Activated CD8-positive, alpha-beta memory T cell treated with anti-CD3 and anti-CD28 coated beads, Interleukin-2, amount 50 U/mL, for 24 hours (primary cell): Measurements from ENCODE around the gene ITPR1.

ENCODE experiments used
- DNase-seq: peaks from one replicate; pipeline ENCODE4 v3.0.0-alpha.2; 2020; ENCODE audit errors: extremely low read depth

Gene ITPR1

GRCh38 chr3:4643904-4644547 is 150.9 kb downstream of the ITPR1 start:
- no peak for DNase-seq

GRCh38 chr3:4644951-4645350 is 151.8 kb downstream of the ITPR1 start:
- DNase-seq: no peak

- DNase-seq: no peak
Observed at GRCh38 chr3:4645468-4645867, 152.3 kb downstream of the ITPR1 start.

- DNase-seq: no peak
Observed at GRCh38 chr3:4647411-4647810, 154.3 kb downstream of the ITPR1 start.

- DNase-seq: no peak
Observed at GRCh38 chr3:4655145-4656045, 162.2 kb downstream of the ITPR1 start.

GRCh38 chr3:4656059-4656458 is 162.9 kb downstream of the ITPR1 start:
- no peak for DNase-seq

- DNase-seq: no peak
Observed at GRCh38 chr3:4656626-4657328, 163.6 kb downstream of the ITPR1 start.

- no peak for DNase-seq
Observed at GRCh38 chr3:4660936-4661335, 167.8 kb downstream of the ITPR1 start.

- DNase-seq: no peak
Observed at GRCh38 chr3:4664412-4664811, 171.3 kb downstream of the ITPR1 start.

GRCh38 chr3:4665197-4665596 is 172.0 kb downstream of the ITPR1 start:
- no peak for DNase-seq

GRCh38 chr3:4666071-4666470 is 172.9 kb downstream of the ITPR1 start:
- no peak for DNase-seq

- no peak for DNase-seq
Observed at GRCh38 chr3:4670352-4670751, 177.2 kb downstream of the ITPR1 start.

GRCh38 chr3:4672725-4673275 is 179.7 kb downstream of the ITPR1 start:
- no peak for DNase-seq

- no peak for DNase-seq
Observed at GRCh38 chr3:4674216-4674615, 181.1 kb downstream of the ITPR1 start.

- DNase-seq: no peak
Observed at GRCh38 chr3:4675704-4676103, 182.6 kb downstream of the ITPR1 start.

- no peak for DNase-seq
Observed at GRCh38 chr3:4678320-4678719, 185.2 kb downstream of the ITPR1 start.

- DNase-seq: no peak
Observed at GRCh38 chr3:4680227-4680691, 187.1 kb downstream of the ITPR1 start.

- DNase-seq: no peak
Observed at GRCh38 chr3:4680871-4681300, 187.7 kb downstream of the ITPR1 start.

- DNase-seq: no peak
Observed at GRCh38 chr3:4681301-4681700, 188.2 kb downstream of the ITPR1 start.

- no peak for DNase-seq
Observed at GRCh38 chr3:4684117-4684516, 191.0 kb downstream of the ITPR1 start.

- DNase-seq: no peak
Observed at GRCh38 chr3:4684976-4685375, 191.8 kb downstream of the ITPR1 start.

GRCh38 chr3:4685673-4686345 is 192.7 kb downstream of the ITPR1 start:
- no peak for DNase-seq
